CD4-positive, alpha-beta T cell treated with Interleukin-1 beta for 1 hour (primary cell): ENCODE measurements around the gene KLK11.
"Not testable (repeated sequence)": the region's sequence is repeated elsewhere in the genome, so short reads cannot be mapped to it uniquely, and the experiment has no call there.

Experiments used
- DNase-seq, 2 donors: peaks; one replicate each; pipeline ENCODE4 v3.0.0-alpha.2; 2020 to 2022

KLK11 gene

GRCh38 chr19:51002542-51003311 is 23.7 kb downstream of the KLK11 start:
- peak in 1 of 2 donors; percentile 22 for DNase-seq

GRCh38 chr19:51002089-51002532 is 24.3 kb downstream of the KLK11 start:
- DNase-seq: no peak

- DNase-seq: no peak
Measured at GRCh38 chr19:51001515-51001914, 24.9 kb downstream of the KLK11 start, which contains the start of gene KLK8. Gene KLK8 (minus strand): TSS chr19:51001604. CDS start chr19:51001167, 437 bp downstream.

- DNase-seq: no peak
Measured at GRCh38 chr19:51000981-51001380, 25.4 kb downstream of the KLK11 start.

GRCh38 chr19:51000426-51000825 is 26.0 kb downstream of the KLK11 start:
- DNase-seq: no peak

GRCh38 chr19:50998686-50999085 is 27.7 kb downstream of the KLK11 start:
- no peak for DNase-seq

- no peak for DNase-seq
Measured at GRCh38 chr19:50998061-50998460, 28.4 kb downstream of the KLK11 start.

- DNase-seq: no peak
Measured at GRCh38 chr19:50994129-50994528, 32.3 kb downstream of the KLK11 start.

GRCh38 chr19:50992666-50993035 is 33.8 kb downstream of the KLK11 start:
- no peak for DNase-seq

- DNase-seq: not testable (repeated sequence)
Measured at GRCh38 chr19:50984416-50984815, 42.0 kb downstream of the KLK11 start.

GRCh38 chr19:50983625-50984292 is 42.7 kb downstream of the KLK11 start, which contains the start of gene KLK7:
Gene KLK7 (minus strand): TSS chr19:50983917. CDS start chr19:50982399, 1,518 bp downstream.
- DNase-seq: no peak

- no peak for DNase-seq
Measured at GRCh38 chr19:50982186-50982585, 44.2 kb downstream of the KLK11 start.

- no peak for DNase-seq
Measured at GRCh38 chr19:50981587-50982146, 44.7 kb downstream of the KLK11 start.

GRCh38 chr19:50980208-50980607 is 46.2 kb downstream of the KLK11 start:
- DNase-seq: no peak

- DNase-seq: no peak
Measured at GRCh38 chr19:50979758-50980157, 46.7 kb downstream of the KLK11 start.

GRCh38 chr19:50978772-50979390 is 47.5 kb downstream of the KLK11 start:
- no peak for DNase-seq

GRCh38 chr19:50977626-50978025 is 48.8 kb downstream of the KLK11 start:
- DNase-seq: no peak

GRCh38 chr19:50975766-50976165 is 50.6 kb downstream of the KLK11 start:
- no peak for DNase-seq

- DNase-seq: no peak
Measured at GRCh38 chr19:50974702-50975556, 51.5 kb downstream of the KLK11 start.

- DNase-seq: no peak
Measured at GRCh38 chr19:50972795-50973376, 53.5 kb downstream of the KLK11 start.
